HCT116 (cell line): ENCODE measurements around the gene SCTR.

Experiments used
- CTCF ChIP-seq, 3 experiments: fragments of 200-600 bp in 1 of 3; sonication (generic) in 1 of 3; IDR thresholded peaks in 2 of 3; conservative IDR thresholded peaks in 1 of 3; 2 replicates each; pipeline ENCODE4 v1.5.1; 2012 to 2017; ENCODE audit warnings: low read depth in 2 of 3, low read length in 2 of 3, antibody characterized with exemption in 1 of 3, borderline replicate concordance in 1 of 3, control low read depth in 1 of 3, mild to moderate bottlenecking in 1 of 3, mixed read lengths in 1 of 3, mixed run types in 1 of 3, moderate library complexity in 1 of 3; ENCODE audit not compliant: insufficient read depth in 1 of 3
- EZH2 ChIP-seq: fragments of 200-600 bp; sonication (generic); IDR thresholded peaks from 2 replicates; pipeline ENCODE4 v1.6.1; 2017; ENCODE audit warnings: antibody characterized with exemption, mixed run types
- JUND ChIP-seq: IDR thresholded peaks from 2 replicates; pipeline ENCODE4 v1.6.1; 2012
- POLR2A ChIP-seq: IDR thresholded peaks from 2 replicates; pipeline ENCODE4 v1.7.0; 2011; ENCODE audit warnings: borderline replicate concordance; ENCODE audit not compliant: insufficient read depth, insufficient read length; ENCODE audit errors: extremely low read depth
- POLR2AphosphoS5 ChIP-seq: IDR thresholded peaks from 2 replicates; pipeline ENCODE4 v1.6.1; 2011; ENCODE audit warnings: mild to moderate bottlenecking, low read depth, low read length, moderate library complexity
- SRF ChIP-seq: IDR thresholded peaks from 2 replicates; pipeline ENCODE4 v1.6.1; 2012; ENCODE audit warnings: low read depth
- TF ChIP-seq, protein P1 (sequence below): IDR thresholded peaks from 2 replicates; pipeline ENCODE4 v1.6.1; 2012
- TF ChIP-seq, protein P2 (sequence below): IDR thresholded peaks from 2 replicates; pipeline ENCODE4 v1.6.1; 2012

- TF ChIP-seq, protein P1, sequence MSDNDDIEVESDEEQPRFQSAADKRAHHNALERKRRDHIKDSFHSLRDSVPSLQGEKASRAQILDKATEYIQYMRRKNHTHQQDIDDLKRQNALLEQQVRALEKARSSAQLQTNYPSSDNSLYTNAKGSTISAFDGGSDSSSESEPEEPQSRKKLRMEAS: no peak
- TF ChIP-seq JUND (no peak), POLR2AphosphoS5 (no peak), CTCF (IDR thresholded peaks at IDR 0.05 in 2 of 3, conservative IDR thresholded peaks at IDR 0.05 in 1 of 3; ENCODE audit: borderline replicate concordance in 1 of 3, insufficient read depth in 1 of 3, low read depth in 2 of 3, low read length in 2 of 3) (no peak), POLR2A (no peak), EZH2 (no peak), SRF (no peak)
- TF ChIP-seq, protein P2, sequence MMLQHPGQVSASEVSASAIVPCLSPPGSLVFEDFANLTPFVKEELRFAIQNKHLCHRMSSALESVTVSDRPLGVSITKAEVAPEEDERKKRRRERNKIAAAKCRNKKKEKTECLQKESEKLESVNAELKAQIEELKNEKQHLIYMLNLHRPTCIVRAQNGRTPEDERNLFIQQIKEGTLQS: no peak
These were observed 43.0 kb upstream of the SCTR start for GRCh38 chr2:119567292-119567691.
